GM23338 (cell line): Measurements from ENCODE around the gene GPC6. TPM values are rescaled to one million over a fixed set of nuclear protein-coding genes. Genes with fewer than 3 reads are reported as not detected.

ENCODE experiments used
- ATAC-seq: fragments of 200-7000 bp; cut with Tn5 transposase; 3 replicates; pipeline ENCODE4 v1.9.1; 2020
- DNase-seq: peaks from one replicate; pipeline ENCODE4 v3.0.0-alpha.2; 2015; ENCODE audit warnings: low spot score
- H2AFZ ChIP-seq: fragments of 200-600 bp; sonication (generic); 2 replicates; pipeline ENCODE4 v1.8.0; 2016; ENCODE audit warnings: antibody characterized with exemption, mild to moderate bottlenecking, moderate library complexity
- H3F3A ChIP-seq: fragments of 200-600 bp; sonication (generic); replicated peaks from 2 replicates; pipeline ENCODE4 v1.8.0; 2017; ENCODE audit warnings: antibody characterized with exemption, mixed run types, low read depth
- H3K27ac ChIP-seq: fragments of 200-600 bp; sonication (generic); 2 replicates; pipeline ENCODE4 v1.6.1; 2016; ENCODE audit warnings: low read depth
- H3K27me3 ChIP-seq: fragments of 200-600 bp; sonication (generic); 2 replicates; pipeline ENCODE4 v1.8.0; 2016; ENCODE audit warnings: mild to moderate bottlenecking, mixed run types, moderate library complexity; ENCODE audit not compliant: insufficient read depth
- H3K36me3 ChIP-seq: fragments of 200-600 bp; sonication (generic); 2 replicates; pipeline ENCODE4 v1.8.0; 2016; ENCODE audit warnings: mild to moderate bottlenecking; ENCODE audit not compliant: insufficient read depth
- H3K4me1 ChIP-seq: fragments of 200-600 bp; sonication (generic); 2 replicates; pipeline ENCODE4 v1.8.0; 2016; ENCODE audit warnings: mild to moderate bottlenecking, moderate library complexity; ENCODE audit not compliant: insufficient read depth
- H3K4me2 ChIP-seq: fragments of 200-600 bp; sonication (generic); 2 replicates; pipeline ENCODE4 v1.7.1; 2017; ENCODE audit warnings: mixed run types
- H3K4me3 ChIP-seq: fragments of 200-600 bp; sonication (generic); 2 replicates; pipeline ENCODE4 v1.6.1; 2016; ENCODE audit warnings: mixed run types
- H3K79me2 ChIP-seq: fragments of 200-600 bp; sonication (generic); replicated peaks from 2 replicates; pipeline ENCODE4 v1.8.0; 2017; ENCODE audit warnings: mild to moderate bottlenecking; ENCODE audit not compliant: insufficient read depth
- H3K9me2 ChIP-seq: fragments of 200-600 bp; sonication (generic); 2 replicates; pipeline ENCODE4 v1.8.0; 2017; ENCODE audit not compliant: insufficient read depth
- H4K20me1 ChIP-seq: fragments of 200-600 bp; sonication (generic); replicated peaks from 2 replicates; pipeline ENCODE4 v1.8.0; 2017; ENCODE audit warnings: mild to moderate bottlenecking; ENCODE audit not compliant: insufficient read depth
- H3K27ac Mint-ChIP-seq: 2 replicates; pipeline ENCODE4 v1.8.0; 2020; ENCODE audit warnings: inconsistent platforms, mild to moderate bottlenecking, moderate library complexity, mixed read lengths
- H3K27me3 Mint-ChIP-seq: 3 replicates; pipeline ENCODE4 v1.8.0; 2022; ENCODE audit warnings: low read depth, mild to moderate bottlenecking, moderate library complexity, mixed read lengths, inconsistent platforms; ENCODE audit not compliant: insufficient read depth, poor library complexity
- H3K36me3 Mint-ChIP-seq: 3 replicates; pipeline ENCODE4 v1.8.0; 2021; ENCODE audit warnings: low read depth, mild to moderate bottlenecking, inconsistent platforms, moderate library complexity, mixed read lengths
- H3K4me1 Mint-ChIP-seq: 3 replicates; pipeline ENCODE4 v1.8.0; 2020; ENCODE audit warnings: mild to moderate bottlenecking, inconsistent platforms, mixed read lengths
- H3K4me3 Mint-ChIP-seq: 3 replicates; pipeline ENCODE4 v1.8.0; 2021; ENCODE audit warnings: moderate library complexity, mild to moderate bottlenecking, inconsistent platforms, mixed read lengths
- H3K9me3 Mint-ChIP-seq: 3 replicates; pipeline ENCODE4 v1.8.0; 2020; ENCODE audit warnings: moderate library complexity, mild to moderate bottlenecking, inconsistent platforms, mixed read lengths
- CREB1 ChIP-seq: fragments of 250-450 bp; sonication (Bioruptor Pico); IDR thresholded peaks from 2 replicates; pipeline ENCODE4 v1.5.0; 2020; ENCODE audit warnings: low read depth, mild to moderate bottlenecking, moderate library complexity
- EZH2phosphoT487 ChIP-seq: fragments of 200-600 bp; sonication (generic); IDR thresholded peaks from one replicate; pipeline ENCODE4 v1.8.1; 2018; ENCODE audit warnings: antibody characterized with exemption; ENCODE audit not compliant: unreplicated experiment
- NANOG ChIP-seq: IDR thresholded peaks from 2 replicates; pipeline ENCODE4 v1.6.1; 2016; ENCODE audit warnings: antibody characterized with exemption, borderline replicate concordance
- REST ChIP-seq: IDR thresholded peaks from one replicate; pipeline ENCODE4 v1.6.1; 2018; ENCODE audit warnings: antibody characterized with exemption; ENCODE audit not compliant: unreplicated experiment
- STAT1 ChIP-seq: IDR thresholded peaks from one replicate; pipeline ENCODE4 v1.6.1; 2016; ENCODE audit warnings: antibody characterized with exemption; ENCODE audit not compliant: unreplicated experiment
- ZNF331 ChIP-seq: fragments of 250-450 bp; sonication (Bioruptor Pico); IDR thresholded peaks from 2 replicates; pipeline ENCODE4 v1.5.0; 2020; ENCODE audit warnings: low read depth, mild to moderate bottlenecking, moderate library complexity
- ZNF462 ChIP-seq: fragments of 250-450 bp; sonication (Bioruptor Pico); IDR thresholded peaks from 2 replicates; pipeline ENCODE4 v1.5.0; 2020; ENCODE audit warnings: mild to moderate bottlenecking, moderate library complexity
- polyA plus RNA-seq: library from polyadenylated mRNA; unstranded; fragments of >200 nt; fragmentation: Nextera tagmentation; extraction: Ambion mirVana; gene quantifications from 2 replicates; pipeline ENCODE4 v1.2.1, GENCODE V29; 2016
- total RNA-seq: library from RNA; depleted of rRNA; stranded (reverse); fragments of >200 nt; shearing (Covaris generic); gene quantifications from 2 replicates; pipeline ENCODE4 v1.2.3, GENCODE V29; 2014

The GPC6 gene
- total and polyA plus RNA-seq, 2 experiments from 2014 or later = 6.4 to 28.6 TPM

GRCh38 chr13:93416736-93417355, 190.2 kb downstream of the GPC6 start:
- no peak overlapping the region for H3K27ac Mint-ChIP-seq
- no peak for DNase-seq
- no peaks in the 10 kb centered on the region for H3F3A ChIP-seq
- peaks cover 35% of the 10 kb centered on the region for H3K4me1 ChIP-seq
- H3K27me3 ChIP-seq = no peaks in the 10 kb centered on the region
- TF ChIP-seq REST (no peak), EZH2phosphoT487 (no peak), ZNF331 (CRISPR knock-in tag) (no peak), CREB1 (no peak), ZNF462 (no peak), NANOG (no peak), STAT1 (no peak)
- H2AFZ ChIP-seq = no peak overlapping the region
- ATAC-seq = no peak
- peaks cover 30% of the 10 kb centered on the region for H3K4me1 Mint-ChIP-seq
- no peaks in the 10 kb centered on the region for H4K20me1 ChIP-seq
- H3K4me2 ChIP-seq = no peak overlapping the region
- no peaks in the 10 kb centered on the region for H3K9me2 ChIP-seq
- no peak overlapping the region for H3K27ac ChIP-seq
- H3K27me3 Mint-ChIP-seq = peaks cover 2% of the 10 kb centered on the region
- H3K79me2 ChIP-seq = peaks cover 12% of the 10 kb centered on the region
- H3K4me3 Mint-ChIP-seq = no peak overlapping the region
- no peak overlapping the region for H3K4me3 ChIP-seq
- H3K36me3 Mint-ChIP-seq = no peaks in the 10 kb centered on the region
- no peaks in the 10 kb centered on the region for H3K36me3 ChIP-seq
- no peaks in the 10 kb centered on the region for H3K9me3 Mint-ChIP-seq
